HepG2 (cell line): Measurements from ENCODE around the gene MICALL2. TPM values are rescaled to one million over a fixed set of nuclear protein-coding genes. Genes with fewer than 3 reads are reported as not detected.
A peak's percentile ranks its signal among the peaks of the same experiment; 100 is the strongest.

Experiments
- FOXP1 ChIP-seq, 2 experiments: fragments of 450-650 bp in 1 of 2; IDR thresholded peaks; 2 replicates each; pipeline ENCODE4 v1.6.1; 2017 to 2018; ENCODE audit warnings: antibody characterized with exemption in 1 of 2
- GATAD2A ChIP-seq: IDR thresholded peaks from 2 replicates; pipeline ENCODE4 v1.6.1; 2016
- MIER3 ChIP-seq: IDR thresholded peaks from 2 replicates; pipeline ENCODE4 v1.6.1; 2016; ENCODE audit warnings: missing compliant biosample characterization, borderline replicate concordance
- NR2F6 ChIP-seq, 2 experiments: IDR thresholded peaks; 2 replicates each; pipeline ENCODE4 v1.6.1; 2016; ENCODE audit warnings: antibody characterized with exemption in 1 of 2, mild to moderate bottlenecking in 1 of 2
- PHF21A ChIP-seq: sonication (generic); formaldehyde crosslinking; IDR thresholded peaks from 2 replicates; pipeline ENCODE4 v1.5.0; 2020; ENCODE audit warnings: mild to moderate bottlenecking, missing genetic modification reagents
- ZNF33A ChIP-seq: sonication (generic); formaldehyde crosslinking; IDR thresholded peaks from 2 replicates; pipeline ENCODE4 v1.5.1; 2020; ENCODE audit warnings: missing genetic modification reagents, mild to moderate bottlenecking, moderate library complexity, borderline replicate concordance
- ZNF44 ChIP-seq: sonication (generic); formaldehyde crosslinking; IDR thresholded peaks from 2 replicates; pipeline ENCODE4 v1.5.1; 2020; ENCODE audit warnings: mild to moderate bottlenecking, missing genetic modification reagents
- ZNF484 ChIP-seq: sonication (generic); formaldehyde crosslinking; IDR thresholded peaks from 2 replicates; pipeline ENCODE4 v1.5.1; 2020; ENCODE audit warnings: mild to moderate bottlenecking, low read depth, missing genetic modification reagents, borderline replicate concordance
- polyA plus RNA-seq, 8 experiments: library from polyadenylated mRNA; depleted of rRNA in 3 of 8; stranded (reverse) in 7 of 8; unstranded in 1 of 8; fragments of >200 nt; fragmentation: Illumina TruSeq in 4 of 8; extraction: Trizol in 4 of 8; gene quantifications; 2 replicates each; pipeline versions ENCODE4 v1.2.1 to v1.2.3, GENCODE V29; 2011 to 2016; ENCODE audit warnings: low read depth in 4 of 8, missing spikeins in 1 of 8, mixed read lengths in 1 of 8; ENCODE audit not compliant: insufficient read depth in 1 of 8
- total RNA-seq, 5 experiments: library from RNA; depleted of rRNA; stranded (reverse); fragments of >200 nt; fragmentation: Illumina TruSeq; extraction: Trizol; gene quantifications; 2 replicates each; pipeline ENCODE4 v1.2.3, GENCODE V29; 2016; ENCODE audit warnings: low read depth in 1 of 5
- TF ChIP-seq, protein P1 (sequence below): sonication (generic); formaldehyde crosslinking; IDR thresholded peaks from 2 replicates; pipeline ENCODE4 v1.4.0; 2020; ENCODE audit warnings: missing genetic modification reagents
- TF ChIP-seq, protein P2 (sequence below): sonication (generic); formaldehyde crosslinking; IDR thresholded peaks from 2 replicates; pipeline ENCODE4 v1.4.0; 2020; ENCODE audit warnings: mild to moderate bottlenecking, missing genetic modification reagents
- TF ChIP-seq, protein P3 (sequence below): sonication (generic); formaldehyde crosslinking; IDR thresholded peaks from 2 replicates; pipeline ENCODE4 v1.4.0; 2020; ENCODE audit warnings: low read depth, missing genetic modification reagents
- TF ChIP-seq, protein P4 (sequence below): sonication (generic); formaldehyde crosslinking; conservative IDR thresholded peaks from 2 replicates; pipeline ENCODE4 v1.4.0; 2020; ENCODE audit warnings: mild to moderate bottlenecking, missing genetic modification reagents, moderate library complexity
- TF ChIP-seq, protein P5 (sequence below): fragments of 450-650 bp; IDR thresholded peaks from 2 replicates; pipeline ENCODE4 v1.6.1; 2016

MICALL2 gene
- total and polyA plus RNA-seq, 2 of the 13 experiments (the other 11 are each of a cell fraction or from before 2014, with no cell fraction given) = 5.8 to 12.4 TPM

DNA sequence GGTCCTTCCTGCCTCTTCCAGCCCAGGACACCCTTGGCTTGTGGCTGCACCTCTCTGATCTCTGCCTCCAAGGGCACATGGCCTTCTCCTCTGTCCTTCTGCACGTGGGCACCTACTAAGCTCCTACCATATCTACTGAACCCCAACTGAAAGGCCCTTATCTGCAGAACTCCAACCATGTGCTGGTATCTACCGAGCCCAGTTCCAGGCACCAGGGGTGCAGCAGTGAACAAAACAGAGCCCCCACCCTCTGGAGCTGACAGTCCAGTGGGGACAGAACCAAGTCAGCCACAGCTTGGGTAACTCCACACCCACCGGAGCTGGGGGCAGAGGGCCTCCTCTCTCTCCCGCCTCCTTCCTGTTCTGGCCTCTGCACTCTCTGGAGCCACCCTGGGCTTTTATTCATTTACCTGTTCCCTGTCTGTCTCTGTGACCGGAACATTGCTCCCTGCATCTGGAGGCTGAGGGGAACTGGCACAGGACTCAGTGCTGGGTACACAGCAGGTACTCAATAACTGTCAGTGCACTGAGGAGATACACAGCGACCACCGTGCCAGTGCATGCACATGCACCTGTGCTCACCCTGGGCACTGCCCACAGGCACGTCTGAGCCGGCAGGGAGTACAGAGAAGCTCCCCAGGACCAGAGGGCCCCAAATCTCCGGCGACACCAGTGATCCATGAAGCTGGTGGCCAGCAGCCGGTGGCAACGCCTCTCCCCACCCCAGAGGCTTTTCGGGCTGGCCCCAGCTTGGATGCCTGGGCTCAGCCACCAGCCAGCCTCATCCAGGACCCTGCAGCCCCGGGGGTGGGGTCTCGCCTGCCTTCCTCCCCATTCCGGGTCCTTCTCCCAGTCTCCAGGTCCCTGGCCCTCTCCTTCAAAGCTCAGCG, 2.0 kb downstream of the MICALL2 start (continued):
- TF ChIP-seq ZNF33A (CRISPR knock-in tag) (no peak), FOXP1 (IDR thresholded peaks at IDR 0.05) (no peak), FOXP1 (CRISPR knock-in tag; IDR thresholded peaks at IDR 0.05) (no peak), PHF21A (CRISPR knock-in tag) (peak; percentile 67), GATAD2A (CRISPR knock-in tag) (peak; percentile 31; the same call in 1 of the 2 replicates), NR2F6 (IDR thresholded peaks at IDR 0.05) (no peak), NR2F6 (CRISPR knock-in tag; IDR thresholded peaks at IDR 0.05) (peak; percentile 22; the same call in 1 of the 2 replicates), ZNF44 (CRISPR knock-in tag) (no peak), ZNF484 (CRISPR knock-in tag) (no peak), MIER3 (CRISPR knock-in tag) (no peak)
- TF ChIP-seq, protein P1, sequence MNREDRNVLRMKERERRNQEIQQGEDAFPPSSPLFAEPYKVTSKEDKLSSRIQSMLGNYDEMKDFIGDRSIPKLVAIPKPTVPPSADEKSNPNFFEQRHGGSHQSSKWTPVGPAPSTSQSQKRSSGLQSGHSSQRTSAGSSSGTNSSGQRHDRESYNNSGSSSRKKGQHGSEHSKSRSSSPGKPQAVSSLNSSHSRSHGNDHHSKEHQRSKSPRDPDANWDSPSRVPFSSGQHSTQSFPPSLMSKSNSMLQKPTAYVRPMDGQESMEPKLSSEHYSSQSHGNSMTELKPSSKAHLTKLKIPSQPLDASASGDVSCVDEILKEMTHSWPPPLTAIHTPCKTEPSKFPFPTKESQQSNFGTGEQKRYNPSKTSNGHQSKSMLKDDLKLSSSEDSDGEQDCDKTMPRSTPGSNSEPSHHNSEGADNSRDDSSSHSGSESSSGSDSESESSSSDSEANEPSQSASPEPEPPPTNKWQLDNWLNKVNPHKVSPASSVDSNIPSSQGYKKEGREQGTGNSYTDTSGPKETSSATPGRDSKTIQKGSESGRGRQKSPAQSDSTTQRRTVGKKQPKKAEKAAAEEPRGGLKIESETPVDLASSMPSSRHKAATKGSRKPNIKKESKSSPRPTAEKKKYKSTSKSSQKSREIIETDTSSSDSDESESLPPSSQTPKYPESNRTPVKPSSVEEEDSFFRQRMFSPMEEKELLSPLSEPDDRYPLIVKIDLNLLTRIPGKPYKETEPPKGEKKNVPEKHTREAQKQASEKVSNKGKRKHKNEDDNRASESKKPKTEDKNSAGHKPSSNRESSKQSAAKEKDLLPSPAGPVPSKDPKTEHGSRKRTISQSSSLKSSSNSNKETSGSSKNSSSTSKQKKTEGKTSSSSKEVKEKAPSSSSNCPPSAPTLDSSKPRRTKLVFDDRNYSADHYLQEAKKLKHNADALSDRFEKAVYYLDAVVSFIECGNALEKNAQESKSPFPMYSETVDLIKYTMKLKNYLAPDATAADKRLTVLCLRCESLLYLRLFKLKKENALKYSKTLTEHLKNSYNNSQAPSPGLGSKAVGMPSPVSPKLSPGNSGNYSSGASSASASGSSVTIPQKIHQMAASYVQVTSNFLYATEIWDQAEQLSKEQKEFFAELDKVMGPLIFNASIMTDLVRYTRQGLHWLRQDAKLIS (CRISPR knock-in tag) = no peak
- TF ChIP-seq, protein P2, sequence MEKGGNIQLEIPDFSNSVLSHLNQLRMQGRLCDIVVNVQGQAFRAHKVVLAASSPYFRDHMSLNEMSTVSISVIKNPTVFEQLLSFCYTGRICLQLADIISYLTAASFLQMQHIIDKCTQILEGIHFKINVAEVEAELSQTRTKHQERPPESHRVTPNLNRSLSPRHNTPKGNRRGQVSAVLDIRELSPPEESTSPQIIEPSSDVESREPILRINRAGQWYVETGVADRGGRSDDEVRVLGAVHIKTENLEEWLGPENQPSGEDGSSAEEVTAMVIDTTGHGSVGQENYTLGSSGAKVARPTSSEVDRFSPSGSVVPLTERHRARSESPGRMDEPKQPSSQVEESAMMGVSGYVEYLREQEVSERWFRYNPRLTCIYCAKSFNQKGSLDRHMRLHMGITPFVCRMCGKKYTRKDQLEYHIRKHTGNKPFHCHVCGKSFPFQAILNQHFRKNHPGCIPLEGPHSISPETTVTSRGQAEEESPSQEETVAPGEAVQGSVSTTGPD (CRISPR knock-in tag) = no peak
- TF ChIP-seq, protein P3, sequence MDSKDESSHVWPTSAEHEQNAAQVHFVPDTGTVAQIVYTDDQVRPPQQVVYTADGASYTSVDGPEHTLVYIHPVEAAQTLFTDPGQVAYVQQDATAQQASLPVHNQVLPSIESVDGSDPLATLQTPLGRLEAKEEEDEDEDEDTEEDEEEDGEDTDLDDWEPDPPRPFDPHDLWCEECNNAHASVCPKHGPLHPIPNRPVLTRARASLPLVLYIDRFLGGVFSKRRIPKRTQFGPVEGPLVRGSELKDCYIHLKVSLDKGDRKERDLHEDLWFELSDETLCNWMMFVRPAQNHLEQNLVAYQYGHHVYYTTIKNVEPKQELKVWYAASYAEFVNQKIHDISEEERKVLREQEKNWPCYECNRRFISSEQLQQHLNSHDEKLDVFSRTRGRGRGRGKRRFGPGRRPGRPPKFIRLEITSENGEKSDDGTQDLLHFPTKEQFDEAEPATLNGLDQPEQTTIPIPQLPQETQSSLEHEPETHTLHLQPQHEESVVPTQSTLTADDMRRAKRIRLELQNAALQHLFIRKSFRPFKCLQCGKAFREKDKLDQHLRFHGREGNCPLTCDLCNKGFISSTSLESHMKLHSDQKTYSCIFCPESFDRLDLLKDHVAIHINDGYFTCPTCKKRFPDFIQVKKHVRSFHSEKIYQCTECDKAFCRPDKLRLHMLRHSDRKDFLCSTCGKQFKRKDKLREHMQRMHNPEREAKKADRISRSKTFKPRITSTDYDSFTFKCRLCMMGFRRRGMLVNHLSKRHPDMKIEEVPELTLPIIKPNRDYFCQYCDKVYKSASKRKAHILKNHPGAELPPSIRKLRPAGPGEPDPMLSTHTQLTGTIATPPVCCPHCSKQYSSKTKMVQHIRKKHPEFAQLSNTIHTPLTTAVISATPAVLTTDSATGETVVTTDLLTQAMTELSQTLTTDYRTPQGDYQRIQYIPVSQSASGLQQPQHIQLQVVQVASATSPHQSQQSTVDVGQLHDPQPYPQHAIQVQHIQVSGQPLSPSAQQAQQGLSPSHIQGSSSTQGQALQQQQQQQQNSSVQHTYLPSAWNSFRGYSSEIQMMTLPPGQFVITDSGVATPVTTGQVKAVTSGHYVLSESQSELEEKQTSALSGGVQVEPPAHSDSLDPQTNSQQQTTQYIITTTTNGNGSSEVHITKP (CRISPR knock-in tag) = peak; percentile 90
- TF ChIP-seq, protein P4, sequence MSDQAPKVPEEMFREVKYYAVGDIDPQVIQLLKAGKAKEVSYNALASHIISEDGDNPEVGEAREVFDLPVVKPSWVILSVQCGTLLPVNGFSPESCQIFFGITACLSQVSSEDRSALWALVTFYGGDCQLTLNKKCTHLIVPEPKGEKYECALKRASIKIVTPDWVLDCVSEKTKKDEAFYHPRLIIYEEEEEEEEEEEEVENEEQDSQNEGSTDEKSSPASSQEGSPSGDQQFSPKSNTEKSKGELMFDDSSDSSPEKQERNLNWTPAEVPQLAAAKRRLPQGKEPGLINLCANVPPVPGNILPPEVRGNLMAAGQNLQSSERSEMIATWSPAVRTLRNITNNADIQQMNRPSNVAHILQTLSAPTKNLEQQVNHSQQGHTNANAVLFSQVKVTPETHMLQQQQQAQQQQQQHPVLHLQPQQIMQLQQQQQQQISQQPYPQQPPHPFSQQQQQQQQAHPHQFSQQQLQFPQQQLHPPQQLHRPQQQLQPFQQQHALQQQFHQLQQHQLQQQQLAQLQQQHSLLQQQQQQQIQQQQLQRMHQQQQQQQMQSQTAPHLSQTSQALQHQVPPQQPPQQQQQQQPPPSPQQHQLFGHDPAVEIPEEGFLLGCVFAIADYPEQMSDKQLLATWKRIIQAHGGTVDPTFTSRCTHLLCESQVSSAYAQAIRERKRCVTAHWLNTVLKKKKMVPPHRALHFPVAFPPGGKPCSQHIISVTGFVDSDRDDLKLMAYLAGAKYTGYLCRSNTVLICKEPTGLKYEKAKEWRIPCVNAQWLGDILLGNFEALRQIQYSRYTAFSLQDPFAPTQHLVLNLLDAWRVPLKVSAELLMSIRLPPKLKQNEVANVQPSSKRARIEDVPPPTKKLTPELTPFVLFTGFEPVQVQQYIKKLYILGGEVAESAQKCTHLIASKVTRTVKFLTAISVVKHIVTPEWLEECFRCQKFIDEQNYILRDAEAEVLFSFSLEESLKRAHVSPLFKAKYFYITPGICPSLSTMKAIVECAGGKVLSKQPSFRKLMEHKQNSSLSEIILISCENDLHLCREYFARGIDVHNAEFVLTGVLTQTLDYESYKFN (CRISPR knock-in tag) = peak; percentile 79
- TF ChIP-seq, protein P5, sequence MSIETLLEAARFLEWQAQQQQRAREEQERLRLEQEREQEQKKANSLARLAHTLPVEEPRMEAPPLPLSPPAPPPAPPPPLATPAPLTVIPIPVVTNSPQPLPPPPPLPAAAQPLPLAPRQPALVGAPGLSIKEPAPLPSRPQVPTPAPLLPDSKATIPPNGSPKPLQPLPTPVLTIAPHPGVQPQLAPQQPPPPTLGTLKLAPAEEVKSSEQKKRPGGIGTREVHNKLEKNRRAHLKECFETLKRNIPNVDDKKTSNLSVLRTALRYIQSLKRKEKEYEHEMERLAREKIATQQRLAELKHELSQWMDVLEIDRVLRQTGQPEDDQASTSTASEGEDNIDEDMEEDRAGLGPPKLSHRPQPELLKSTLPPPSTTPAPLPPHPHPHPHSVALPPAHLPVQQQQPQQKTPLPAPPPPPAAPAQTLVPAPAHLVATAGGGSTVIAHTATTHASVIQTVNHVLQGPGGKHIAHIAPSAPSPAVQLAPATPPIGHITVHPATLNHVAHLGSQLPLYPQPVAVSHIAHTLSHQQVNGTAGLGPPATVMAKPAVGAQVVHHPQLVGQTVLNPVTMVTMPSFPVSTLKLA = 0 out of 2 replicates have a peak, but pooled peaks have one; percentile 35
